Glomerular visceral epithelial cell (primary cell): ENCODE measurements around the gene SYNJ2.

Experiments
- DNase-seq: peaks from one replicate; pipeline ENCODE4 v3.0.0-alpha.2; 2016; ENCODE audit errors: extremely low spot score

The SYNJ2 gene

DNA sequence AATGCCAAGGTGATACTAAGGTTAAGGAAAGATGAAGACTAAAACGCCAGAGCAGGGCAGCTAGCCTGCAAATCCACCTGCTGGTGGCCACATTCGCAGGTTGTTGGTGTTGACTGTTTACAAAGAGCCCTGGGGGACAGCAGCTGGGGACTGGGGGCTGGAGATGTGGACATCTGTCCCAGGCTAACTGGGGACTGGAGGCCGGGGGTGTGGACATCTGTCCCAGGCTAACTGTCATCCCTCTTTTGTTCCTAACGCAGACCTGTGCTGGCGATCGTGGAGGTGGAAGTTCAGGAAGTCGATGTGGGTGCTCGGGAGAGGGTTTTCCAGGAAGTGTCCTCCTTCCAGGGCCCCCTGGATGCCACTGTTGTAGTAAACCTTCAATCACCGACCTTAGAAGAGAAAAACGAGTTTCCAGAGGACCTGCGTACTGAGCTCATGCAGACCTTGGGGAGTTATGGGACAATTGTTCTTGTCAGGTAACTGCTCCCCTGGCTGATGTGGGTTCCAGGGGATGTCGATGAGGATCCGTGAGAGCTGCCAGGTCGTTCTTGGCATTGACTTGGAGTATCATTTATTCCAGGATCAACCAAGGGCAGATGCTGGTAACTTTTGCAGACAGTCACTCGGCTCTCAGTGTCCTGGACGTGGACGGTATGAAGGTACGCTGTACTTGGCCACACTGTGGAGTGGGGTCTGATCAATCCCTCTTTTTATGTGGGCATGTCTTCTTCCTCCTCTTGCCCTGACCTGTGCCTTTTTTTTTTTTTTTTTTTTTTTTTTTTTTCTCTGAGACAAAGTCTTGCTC, 99.4 kb downstream of the SYNJ2 start:
- no peak for DNase-seq

- DNase-seq, result no peak
These were observed 99.9 kb downstream of the SYNJ2 start for GRCh38 chr6:158081657-158081935.

DNA sequence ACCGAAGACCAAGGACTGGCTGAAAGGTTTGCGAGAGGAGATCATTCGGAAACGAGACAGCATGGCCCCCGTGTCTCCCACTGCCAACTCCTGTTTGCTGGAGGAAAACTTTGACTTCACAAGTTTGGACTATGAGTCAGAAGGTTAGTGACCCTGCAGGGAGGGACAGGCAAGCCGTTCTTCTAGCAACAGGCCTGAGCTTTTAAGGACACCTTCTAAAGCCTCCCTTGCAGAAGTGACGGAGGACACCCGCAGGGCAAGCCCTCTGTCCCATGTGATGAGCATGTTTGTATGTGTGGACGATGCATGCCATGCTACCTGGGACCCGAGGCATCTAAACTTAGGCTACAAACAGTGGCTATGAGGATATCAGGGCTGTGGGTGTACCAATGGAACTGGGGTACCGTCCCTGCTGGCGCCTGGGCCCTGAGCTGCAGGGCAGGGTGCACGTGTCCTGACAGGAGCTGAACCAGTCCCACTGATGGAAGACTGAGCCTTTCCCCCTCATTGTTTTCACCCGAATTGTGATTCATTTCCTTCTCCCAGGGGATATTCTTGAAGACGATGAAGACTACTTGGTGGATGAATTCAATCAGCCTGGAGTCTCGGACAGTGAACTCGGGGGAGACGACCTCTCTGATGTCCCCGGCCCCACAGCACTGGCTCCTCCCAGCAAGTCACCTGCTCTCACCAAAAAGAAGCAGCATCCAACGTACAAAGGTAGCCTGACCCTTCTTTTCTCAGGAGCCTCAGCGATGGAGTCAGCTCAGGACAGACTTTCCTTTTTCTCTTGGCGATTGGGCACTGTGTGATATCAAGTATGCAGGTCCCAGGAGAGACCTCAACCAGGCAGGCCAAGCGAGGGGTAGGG, 102.0 kb downstream of the SYNJ2 start:
- DNase-seq, result no peak

GRCh38 chr6:158085261-158086053, 103.8 kb downstream of the SYNJ2 start:
- DNase-seq, result no peak

GRCh38 chr6:158086054-158086503, 104.4 kb downstream of the SYNJ2 start:
- no peak for DNase-seq

DNA sequence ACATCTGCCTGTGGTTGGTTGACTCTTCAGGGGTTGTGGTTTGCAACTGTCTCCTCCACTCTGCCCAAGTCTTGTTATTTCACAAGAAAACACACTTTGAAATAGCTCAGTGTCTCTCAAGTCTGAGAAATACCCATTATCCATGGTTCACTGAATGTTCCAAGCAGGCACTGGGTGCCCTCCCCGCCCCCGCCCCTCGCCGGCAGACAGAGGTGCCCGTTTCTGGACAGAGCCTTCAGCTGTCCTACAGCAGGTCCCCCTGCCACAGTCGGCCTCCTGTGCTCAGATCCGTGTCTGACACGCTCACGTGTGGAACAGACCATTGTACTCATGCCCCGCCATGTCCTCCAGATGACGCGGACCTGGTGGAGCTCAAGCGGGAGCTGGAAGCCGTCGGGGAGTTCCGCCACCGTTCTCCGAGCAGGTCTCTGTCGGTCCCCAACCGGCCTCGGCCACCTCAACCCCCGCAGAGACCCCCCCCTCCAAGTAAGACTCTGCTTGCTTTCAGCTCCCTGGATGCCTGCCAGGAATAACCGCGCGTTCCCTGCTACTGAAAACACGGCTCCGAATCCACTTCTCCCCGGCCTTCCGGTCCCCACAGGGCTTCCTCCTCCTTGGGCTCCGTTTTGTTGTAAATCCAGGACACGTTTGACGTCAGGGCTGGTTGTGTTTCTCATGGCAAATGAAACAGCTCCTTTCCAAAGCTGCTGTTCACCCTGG, 105.0 kb downstream of the SYNJ2 start:
- peak; percentile 76 for DNase-seq

- no peak for DNase-seq
These were observed 105.7 kb downstream of the SYNJ2 start for GRCh38 chr6:158087224-158087867.

DNA sequence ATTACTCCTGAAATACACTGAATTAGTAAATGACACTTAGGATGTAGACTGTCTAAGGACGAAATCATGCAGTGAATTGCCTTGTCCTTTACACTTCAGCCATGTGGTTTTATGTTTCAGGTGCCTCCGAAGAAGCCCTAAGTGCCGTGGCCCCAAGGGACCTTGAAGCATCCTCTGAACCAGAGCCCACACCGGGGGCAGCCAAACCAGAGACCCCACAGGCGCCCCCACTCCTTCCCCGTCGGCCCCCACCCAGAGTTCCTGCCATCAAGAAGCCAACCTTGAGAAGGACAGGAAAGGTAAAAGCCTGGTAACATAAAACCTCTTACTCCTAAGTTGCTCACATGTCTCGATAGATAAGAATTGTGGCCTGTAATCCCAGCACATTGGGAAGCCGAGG, 111.1 kb downstream of the SYNJ2 start:
- DNase-seq, result no peak

DNA sequence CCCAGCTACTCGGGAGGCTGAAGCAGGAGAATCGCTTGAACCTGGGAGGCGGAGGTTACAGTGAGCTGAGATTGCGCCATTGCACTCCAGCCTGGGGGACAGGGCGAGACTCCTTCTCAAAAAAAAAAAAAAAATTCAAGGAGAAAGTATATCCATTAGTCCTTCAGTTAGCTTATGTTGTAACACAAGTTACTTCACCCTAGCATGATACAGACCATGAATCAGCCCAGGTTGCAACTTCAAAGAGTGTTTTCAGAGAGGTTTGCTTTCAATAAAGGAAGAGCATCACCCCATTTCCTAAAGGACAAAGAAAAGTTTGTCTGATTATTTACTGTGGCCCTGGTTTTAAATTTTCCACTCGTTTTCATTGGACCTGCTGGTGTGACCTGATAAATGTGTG, 113.4 kb downstream of the SYNJ2 start:
- DNase-seq, result no peak

- DNase-seq, result no peak
These were observed 114.0 kb downstream of the SYNJ2 start for GRCh38 chr6:158095671-158096070.

DNA sequence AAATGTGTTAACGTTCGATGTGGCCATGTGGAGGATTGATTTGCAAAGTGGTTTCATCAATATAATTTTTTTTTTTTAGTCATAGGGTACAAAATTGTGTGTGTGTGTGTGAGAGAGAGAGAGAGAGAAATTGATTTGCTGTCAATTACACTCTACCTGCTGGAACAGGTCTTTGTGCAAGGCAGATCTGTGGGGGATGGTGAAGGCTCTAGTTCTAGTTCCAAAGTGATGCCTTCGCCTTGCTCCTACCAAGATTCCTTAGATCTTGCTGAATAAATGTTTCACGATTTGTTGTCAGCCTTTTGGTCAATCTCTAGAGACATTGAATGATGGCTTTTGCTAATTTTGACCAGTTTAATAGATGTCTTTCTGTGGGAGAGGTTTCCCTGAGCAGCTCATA, 121.6 kb downstream of the SYNJ2 start:
- DNase-seq, result no peak

- DNase-seq, result no peak
These were observed 123.0 kb downstream of the SYNJ2 start for GRCh38 chr6:158104696-158105095.

DNA sequence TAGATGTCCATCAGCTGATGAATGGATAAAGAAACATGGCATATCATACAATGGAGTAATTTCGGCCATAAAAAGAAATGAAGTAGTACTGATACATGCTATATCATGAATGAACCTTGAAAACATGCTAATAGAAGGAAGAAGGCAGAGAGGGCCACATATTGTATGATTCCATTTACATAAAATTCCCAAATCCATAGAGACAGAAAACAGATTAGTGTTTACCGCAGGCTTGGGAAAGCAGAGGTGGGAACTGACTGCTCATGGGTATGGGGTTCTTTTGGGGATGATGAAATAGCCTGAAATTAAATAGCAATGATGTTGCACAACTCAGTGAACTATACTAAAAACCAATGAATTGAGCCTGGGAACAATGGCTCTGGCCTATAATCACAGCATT, 128.1 kb downstream of the SYNJ2 start:
- DNase-seq, result no peak

DNA sequence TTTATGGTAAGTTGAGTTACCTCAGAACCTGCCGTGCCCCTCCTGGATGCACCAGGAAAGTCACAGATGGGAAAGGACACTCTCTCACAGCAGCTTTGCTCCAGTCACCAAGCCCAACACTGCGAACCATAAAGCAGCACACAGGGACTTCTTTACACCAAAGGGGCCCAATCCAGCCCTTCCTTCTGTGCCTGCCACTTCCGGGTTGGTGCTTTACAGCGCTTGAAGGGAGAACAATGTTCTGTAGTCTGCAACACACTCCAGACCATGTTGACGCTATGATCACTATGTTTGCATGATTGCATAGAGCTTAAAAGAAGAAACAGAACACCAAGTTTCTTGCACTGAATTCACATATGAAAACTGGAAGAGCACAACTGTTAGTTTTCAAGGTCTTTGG, 129.3 kb downstream of the SYNJ2 start:
- DNase-seq, result no peak

DNA sequence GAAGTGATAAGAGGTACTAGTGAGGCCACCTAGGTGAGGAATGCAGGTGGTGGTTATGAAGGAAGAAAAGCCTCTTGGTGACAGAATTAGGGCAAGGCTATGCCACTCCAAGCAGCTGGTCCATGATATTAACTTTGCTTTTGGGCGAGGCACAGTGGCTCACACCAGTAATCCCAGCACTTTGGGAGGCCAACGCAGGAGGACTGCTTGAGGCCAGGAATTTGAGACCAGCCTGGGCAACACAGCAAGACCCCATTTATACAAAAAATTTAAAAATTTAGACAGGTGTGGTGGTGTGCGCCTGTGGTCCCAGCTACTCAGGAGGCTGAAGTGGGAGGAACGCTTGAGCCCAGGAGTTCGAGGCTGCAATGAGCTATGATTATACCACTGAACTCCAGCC, 130.3 kb downstream of the SYNJ2 start:
- DNase-seq, result no peak

GRCh38 chr6:158113802-158114201, 132.1 kb downstream of the SYNJ2 start:
- DNase-seq, result no peak

- DNase-seq, result no peak
These were observed 133.4 kb downstream of the SYNJ2 start for GRCh38 chr6:158115102-158115501.

DNA sequence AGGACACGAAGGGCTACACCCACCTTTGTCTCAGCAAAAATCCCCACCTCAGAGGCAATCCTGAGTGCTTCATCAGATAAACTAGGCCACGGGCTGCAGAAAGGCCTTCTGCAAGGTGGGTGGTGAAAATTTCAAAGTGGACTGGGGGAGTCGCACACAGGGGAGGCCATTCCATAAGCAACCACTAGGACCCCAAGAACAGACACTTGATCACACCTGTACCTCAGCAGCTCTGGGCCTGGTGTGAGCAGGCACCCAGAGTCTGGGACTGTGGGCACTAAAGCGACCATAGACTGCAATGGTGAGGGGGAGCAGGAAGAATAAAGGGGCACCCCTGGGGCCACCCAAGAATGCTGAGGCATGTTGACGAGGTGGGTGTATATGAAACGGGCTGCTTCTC, 133.8 kb downstream of the SYNJ2 start:
- no peak for DNase-seq

DNA sequence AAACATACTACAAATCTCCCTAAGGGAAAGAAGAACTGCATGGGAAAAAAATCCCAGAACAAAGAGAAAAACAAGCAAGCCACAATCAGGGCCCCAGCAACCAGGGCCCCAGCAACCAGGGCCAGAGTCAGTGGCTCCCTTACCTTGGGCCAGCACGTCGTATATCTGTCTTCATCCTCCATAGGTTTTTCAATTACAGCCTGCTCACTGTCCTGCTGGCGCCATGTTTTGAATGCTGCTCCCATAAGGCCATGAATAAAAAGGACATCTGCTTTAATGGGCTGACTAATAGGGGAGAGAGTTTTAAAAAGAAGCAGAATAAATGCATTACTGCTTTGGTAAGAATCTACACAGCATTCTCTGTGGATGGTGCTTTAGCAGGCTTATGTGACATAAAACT, 137.2 kb downstream of the SYNJ2 start:
- DNase-seq, result no peak

GRCh38 chr6:158121335-158121734, 139.7 kb downstream of the SYNJ2 start:
- DNase-seq, result no peak

GRCh38 chr6:158122048-158122447, 140.4 kb downstream of the SYNJ2 start:
- DNase-seq, result no peak
